Measurements from ENCODE around the gene MED27. TPM values are rescaled to one million over a fixed set of nuclear protein-coding genes. Genes with fewer than 3 reads are reported as not detected.

MED27 gene
- total and polyA plus RNA-seq, 2 of the 4 experiments (the other 2 are of a cell fraction), result 50.2 to 63.4 TPM

- Histone ChIP-seq H2AK9ac (replicated peaks; ENCODE audit: low read depth, low read length, poor library complexity) (no peak overlapping the region), H2BK120ac (ENCODE audit: low read depth, low read length) (no peak overlapping the region), H3K4me1 (ENCODE audit: control insufficient read depth, insufficient read depth, low read length) (no peaks in the 10 kb centered on the region), H3K9ac (ENCODE audit: low read depth, low read length) (no peak overlapping the region), H4K8ac (ENCODE audit: low read depth in 2 of 2, low read length in 2 of 2) (no peak overlapping the region), H2AK5ac (ENCODE audit: low read depth, low read length) (no peak overlapping the region), H3K4me2 (ENCODE audit: low read depth, low read length) (no peak overlapping the region), H2BK20ac (ENCODE audit: low read depth, low read length) (no peak overlapping the region), H3K23ac (ENCODE audit: low read depth, low read length) (no peak overlapping the region), H3K79me1 (ENCODE audit: low read depth in 1 of 2, low read length in 2 of 2) (no peaks in the 10 kb centered on the region), H2AFZ (replicated peaks; ENCODE audit: low read length, poor library complexity) (no peak overlapping the region), H3K56ac (ENCODE audit: extremely low read depth, insufficient read depth, low read length) (no peak overlapping the region), H3K36me3 (ENCODE audit: control insufficient read depth, insufficient read depth, low read length) (no peaks in the 10 kb centered on the region), H4K20me1 (ENCODE audit: insufficient read depth, low read length) (no peaks in the 10 kb centered on the region), H3K14ac (replicated peaks; ENCODE audit: low read depth, low read length) (no peak overlapping the region), H2BK5ac (ENCODE audit: low read depth, low read length, poor library complexity, severe bottlenecking) (no peak overlapping the region), H3K9me3 (ENCODE audit: control insufficient read depth, insufficient read depth, low read length) (peaks cover 5% of the 10 kb centered on the region), H4K5ac (ENCODE audit: low read depth, low read length) (no peak overlapping the region), H3K18ac (ENCODE audit: low read depth, low read length) (no peak overlapping the region), H4K91ac (ENCODE audit: insufficient read depth, low read depth, low read length) (no peak overlapping the region), H3K4ac (ENCODE audit: low read depth, low read length) (no peak overlapping the region), H3K27ac (ENCODE audit: insufficient read depth, low read length) (no peak overlapping the region), H3K9me1 (ENCODE audit: insufficient read depth, low read length) (no peaks in the 10 kb centered on the region), H3K4me3 (ENCODE audit: insufficient read depth, low read depth, low read length) (no peak overlapping the region), H2BK15ac (ENCODE audit: low read depth, low read length) (no peak overlapping the region), H3K27me3 (ENCODE audit: control insufficient read depth, insufficient read depth, low read length) (peaks cover 55% of the 10 kb centered on the region)
- dilution Hi-C loops (cut with HindIII; ENCODE audit: low sequenced_read_pairs, unreplicated experiment), result no loop called here
- no TSS peak for BruUV-seq (replicated peaks)
- ATAC-seq (ENCODE audit: low read depth) (no peak), DNase-seq (no peak)
- TF ChIP-seq USF2 (IDR thresholded peaks at IDR 0.05; ENCODE audit: low read depth, low read length), result no peak
- TF ChIP-seq MAZ (IDR thresholded peaks at IDR 0.05; ENCODE audit: borderline replicate concordance, low read depth, low read length), result no peak
- no peak for TF ChIP-seq MXI1 (IDR thresholded peaks at IDR 0.05; ENCODE audit: borderline replicate concordance, low read depth, low read length)
- TF ChIP-seq FOS (IDR thresholded peaks at IDR 0.05; ENCODE audit: low read depth, low read length), result no peak
- no peak for TF ChIP-seq RFX5 (IDR thresholded peaks at IDR 0.05; ENCODE audit: low read depth, low read length)
- TF ChIP-seq MAFK (IDR thresholded peaks at IDR 0.05; ENCODE audit: low read depth, low read length), result no peak
- TF ChIP-seq CEBPB (IDR thresholded peaks at IDR 0.05; ENCODE audit: low read depth, low read length), result no peak
- no peak for TF ChIP-seq CHD1 (IDR thresholded peaks at IDR 0.05; ENCODE audit: low read depth, low read length)
- TF ChIP-seq NFE2L2 (IDR thresholded peaks at IDR 0.05; ENCODE audit: low read depth, low read length), result no peak
- TF ChIP-seq CTCF (conservative IDR thresholded peaks at IDR 0.05; ENCODE audit: low read depth, low read length), result no peak
- TF ChIP-seq SMC3 (IDR thresholded peaks at IDR 0.05; ENCODE audit: low read depth, low read length), result no peak
- 56% methylated on average over 8 of the region's 21 CpGs; no CpG with 5 or more reads in 1 of the 2 experiments for WGBS, 2 experiments (ENCODE audit: extremely low coverage in 2 of 2, insufficient read length in 1 of 2)
- CTCF ChIA-PET, result no interaction called here
- in situ Hi-C loops (cut with MboI; ENCODE audit: low sequenced_read_pairs), result no loop called here
- POLR2A ChIA-PET (ENCODE audit: unreplicated experiment), result no interaction called here
- intact Hi-C loops (cut with micrococcal nuclease), result no loop called here
These were observed 251.8 kb downstream of the MED27 start for GRCh38 chr9:131827821-131828369.
